Heart right ventricle (tissue), 16 donors: ENCODE measurements around the gene FCGBP. TPM values are rescaled to one million over a fixed set of nuclear protein-coding genes. Genes with fewer than 3 reads are reported as not detected.

Experiments used
- ATAC-seq, 8 donors: fragments of 200-7000 bp; cut with Tn5 transposase; one replicate each; pipeline ENCODE4 v1.9.1; 2020; ENCODE audit warnings: mild to moderate bottlenecking in 8 of 8, moderate library complexity in 8 of 8, moderate number of reproducible peaks in 1 of 8
- DNase-seq, 2 donors: peaks; one replicate each; pipeline ENCODE4 v3.0.0-alpha.2; 2020
- H3K27ac ChIP-seq, 10 donors: fragments of 200-600 bp; sonication (generic) in 2 of 10; one replicate each; pipeline versions ENCODE4 v1.5.0 to v1.8.0; 2020 to 2022; ENCODE audit warnings: mild to moderate bottlenecking in 3 of 10
- H3K27me3 ChIP-seq, 7 donors: fragments of 200-600 bp; one replicate each; pipeline ENCODE4 v1.8.0; 2021 to 2022; ENCODE audit warnings: mild to moderate bottlenecking in 2 of 7
- H3K36me3 ChIP-seq, 9 donors: fragments of 200-600 bp; sonication (generic) in 1 of 9; one replicate each; pipeline versions ENCODE4 v1.5.0 to v1.8.0; 2020 to 2022; ENCODE audit warnings: mild to moderate bottlenecking in 2 of 9
- H3K4me1 ChIP-seq, 9 donors: fragments of 200-600 bp; sonication (generic) in 1 of 9; one replicate each; pipeline versions ENCODE4 v1.5.0 to v1.8.0; 2020 to 2022; ENCODE audit warnings: mild to moderate bottlenecking in 4 of 9
- H3K4me3 ChIP-seq, 10 donors: fragments of 200-600 bp; sonication (generic) in 2 of 10; one replicate each; pipeline versions ENCODE4 v1.5.0 to v1.8.0; 2020 to 2022; ENCODE audit warnings: mild to moderate bottlenecking in 7 of 10, moderate library complexity in 2 of 10
- H3K9me3 ChIP-seq, 11 donors: fragments of 200-600 bp in 10 of 11; sonication (generic) in 2 of 11; one replicate each; pipeline versions ENCODE4 v1.5.0 to v1.8.0; 2013 to 2022; ENCODE audit warnings: mild to moderate bottlenecking in 2 of 11, control low read depth in 1 of 11, moderate library complexity in 1 of 11
- CTCF ChIP-seq, 9 donors: fragments of 200-600 bp; sonication (generic) in 2 of 9; IDR thresholded peaks; one replicate each; pipeline versions ENCODE4 v1.5.0 to v1.8.0; 2021 to 2022; ENCODE audit warnings: antibody characterized with exemption in 9 of 9, mild to moderate bottlenecking in 5 of 9, moderate library complexity in 1 of 9
- WGBS, 2 donors: extraction: QIAGEN DNeasy Blood & Tissue Kit; methylation state at CpG; one replicate each; pipeline ENCODE4 v1.1.7; 2013; ENCODE audit warnings: inconsistent platforms in 1 of 2; 5-methylcytosine and 5-hydroxymethylcytosine counted together
- intact Hi-C, 10 donors: fragments of 100-400 bp; cut with DNase I; formaldehyde crosslinking; loops; one replicate each; pipeline versions ENCODE4 v1.11.1 to v1.14.2; 2022
- polyA plus RNA-seq, 2 donors: library from polyadenylated mRNA; stranded (reverse); fragments of 200-250 nt; gene quantifications; one replicate each; pipeline ENCODE4 v1.2.3, GENCODE V29; 2013
- total RNA-seq, 10 donors: library from RNA; stranded (reverse); fragmentation: NEBNext Ultra II Directional in 3 of 10; extraction: Animal tissue kit (Norgen Biotek cat#: 25700) in 3 of 10; gene quantifications; one replicate each; pipeline versions ENCODE4 v1.2.1 to v1.2.4, GENCODE V29; 2021 to 2023
- donor health status: Arrhythmogenic right ventricular cardiomyopathy.
- donor health status: ischemic (EF 13 %, LVEDD 7.1; RV severe dilation, severe dysfunction).
- donor health status: healthy with polysubstance abuse.
- donor health status: DM: no; HTN: yes; CAD: no.
- donor health status: DM: no; HTN: no; CAD: no.
- donor health status: ischemic (EF 25% LVEDD 6.9; RV normal size, moderate dysfunction).
- donor health status: ischemic (EF 25% LVEDD 5.7; RV mildly dilated, moderate dysfunction).
- donor health status: healthy.
- donor health status: DM: yes; HTN: yes; CAD: no.
- donor health status: Ischemic cardiomyopathy.
- donor health status: ischemic (EF 35%, LVEDD 5.7; RV mildly dilated, moderate dysfunction).
- donor health status: nonischemic (EF 11% LVEDD 7.7; RV severe dilation, severe dysfunction).
- donor health status: DM: yes; HTN: yes; CAD: no.
- donor health status: PGD.
- donor health status: ischemic (EF 29% LVEDD 5.4; RV normal size, mild dysfunction).
- donor health status: nonischemic (EF 23%, LVEDD 6.1; RV moderate dilation, normal function).

FCGBP gene
- total and polyA plus RNA-seq, 12 donors: 0.30 to 42.3 (median 1.5) TPM

- Histone ChIP-seq H3K4me1 (no peaks in the 10 kb centered on the region), H3K27ac (no peak overlapping the region), H3K9me3 (peaks cover 0 to 15% (median 0%) of the 10 kb centered on the region in 11 donors), H3K36me3 (no peaks in the 10 kb centered on the region), H3K27me3 (peaks cover 0 to 91% (median 0%) of the 10 kb centered on the region in 7 donors), H3K4me3 (no peak overlapping the region)
- DNase-seq (no peak), ATAC-seq (no peak)
- intact Hi-C loops: no loop called here
- 90% methylated on average over 3 of the region's 3 CpGs for WGBS, 2 donors
- TF ChIP-seq CTCF (IDR thresholded peaks at IDR 0.05): no peak
Measured at GRCh38 chr19:39928357-39928725, 6.1 kb downstream of the FCGBP start.

GRCh38 chr19:39927524-39928356 lies 6.7 kb downstream of the FCGBP start:
- DNase-seq: no peak
- intact Hi-C loops: no loop called here
- Histone ChIP-seq H3K4me1 (no peaks in the 10 kb centered on the region), H3K27ac (no peak overlapping the region), H3K27me3 (peaks cover 0 to 87% (median 0%) of the 10 kb centered on the region in 7 donors), H3K4me3 (no peak overlapping the region), H3K36me3 (no peaks in the 10 kb centered on the region), H3K9me3 (peaks cover 0 to 15% (median 0%) of the 10 kb centered on the region in 11 donors)
- no peak for TF ChIP-seq CTCF (IDR thresholded peaks at IDR 0.05)
- 83% methylated on average over 23 of the region's 23 CpGs for WGBS, 2 donors
- no peak for ATAC-seq

- Histone ChIP-seq H3K27ac (no peak overlapping the region), H3K4me3 (no peak overlapping the region), H3K4me1 (no peaks in the 10 kb centered on the region), H3K9me3 (peaks cover 0 to 15% (median 0%) of the 10 kb centered on the region in 11 donors), H3K27me3 (peaks cover 0 to 82% (median 0%) of the 10 kb centered on the region in 7 donors), H3K36me3 (no peaks in the 10 kb centered on the region)
- TF ChIP-seq CTCF (IDR thresholded peaks at IDR 0.05): no peak
- no peak for ATAC-seq
- intact Hi-C loops: no loop called here
- no peak for DNase-seq
- 94% methylated on average over 11 of the region's 11 CpGs for WGBS, 2 donors
Measured at GRCh38 chr19:39927076-39927475, 7.4 kb downstream of the FCGBP start.

- Histone ChIP-seq H3K27ac (no peak overlapping the region), H3K36me3 (no peaks in the 10 kb centered on the region), H3K27me3 (peaks cover 0 to 73% (median 0%) of the 10 kb centered on the region in 7 donors), H3K4me3 (no peak overlapping the region), H3K9me3 (peaks cover 0 to 15% (median 0%) of the 10 kb centered on the region in 11 donors), H3K4me1 (no peaks in the 10 kb centered on the region)
- ATAC-seq (no peak), DNase-seq (no peak)
- TF ChIP-seq CTCF (IDR thresholded peaks at IDR 0.05): no peak
- 89 to 91% methylated on average over 8 of the region's 8 CpGs for WGBS, 2 donors
- intact Hi-C loops: no loop called here
Measured at GRCh38 chr19:39926170-39926760, 8.2 kb downstream of the FCGBP start.
